BJ (cell line): ENCODE results near the gene CFAP54. TPM values are rescaled to one million over a fixed set of nuclear protein-coding genes. Genes with fewer than 3 reads are reported as not detected.

Experiments used
- CTCF ChIA-PET: fragments of 350-600 bp; formaldehyde crosslinking; extraction: SDS; loops from one replicate; lab custom pipeline; 2021; ENCODE audit warnings: antibody characterized with exemption, inconsistent platforms; lab: Yijun Ruan, JAX
- POLR2A ChIA-PET: fragments of 300-600 bp; sonication (Branson Sonifier 250); formaldehyde crosslinking; extraction: SDS; loops from one replicate; lab custom pipeline; 2021; ENCODE audit warnings: antibody characterized with exemption; lab: Charles Lee
- DNase-seq: peaks from one replicate; pipeline ENCODE4 v3.0.0-alpha.2; 2011; ENCODE audit warnings: low read depth
- H3K27me3 ChIP-seq: 2 replicates; pipeline ENCODE4 v1.6.0; 2011; ENCODE audit warnings: low read length; ENCODE audit not compliant: control insufficient read depth, insufficient read depth
- H3K36me3 ChIP-seq: 2 replicates; pipeline ENCODE4 v1.5.1; 2011; ENCODE audit warnings: low read length; ENCODE audit not compliant: control insufficient read depth, insufficient read depth
- H3K4me3 ChIP-seq: 2 replicates; pipeline ENCODE4 v1.5.1; 2011; ENCODE audit warnings: low read depth, mild to moderate bottlenecking, control low read depth, low read length
- polyA plus RNA-seq: library from polyadenylated mRNA; depleted of rRNA; stranded (reverse); fragments of >200 nt; gene quantifications from 2 replicates; pipeline ENCODE4 v1.2.3, GENCODE V29; 2011
- TF ChIP-seq, protein P1 (sequence below): IDR thresholded peaks from 2 replicates; pipeline ENCODE4 v1.5.1; 2011; ENCODE audit warnings: low read depth, mild to moderate bottlenecking, control low read depth, inconsistent platforms, low read length, moderate library complexity; ENCODE audit not compliant: insufficient read depth

Gene CFAP54
- polyA plus RNA-seq, 1 experiment = 0.38 TPM

DNA sequence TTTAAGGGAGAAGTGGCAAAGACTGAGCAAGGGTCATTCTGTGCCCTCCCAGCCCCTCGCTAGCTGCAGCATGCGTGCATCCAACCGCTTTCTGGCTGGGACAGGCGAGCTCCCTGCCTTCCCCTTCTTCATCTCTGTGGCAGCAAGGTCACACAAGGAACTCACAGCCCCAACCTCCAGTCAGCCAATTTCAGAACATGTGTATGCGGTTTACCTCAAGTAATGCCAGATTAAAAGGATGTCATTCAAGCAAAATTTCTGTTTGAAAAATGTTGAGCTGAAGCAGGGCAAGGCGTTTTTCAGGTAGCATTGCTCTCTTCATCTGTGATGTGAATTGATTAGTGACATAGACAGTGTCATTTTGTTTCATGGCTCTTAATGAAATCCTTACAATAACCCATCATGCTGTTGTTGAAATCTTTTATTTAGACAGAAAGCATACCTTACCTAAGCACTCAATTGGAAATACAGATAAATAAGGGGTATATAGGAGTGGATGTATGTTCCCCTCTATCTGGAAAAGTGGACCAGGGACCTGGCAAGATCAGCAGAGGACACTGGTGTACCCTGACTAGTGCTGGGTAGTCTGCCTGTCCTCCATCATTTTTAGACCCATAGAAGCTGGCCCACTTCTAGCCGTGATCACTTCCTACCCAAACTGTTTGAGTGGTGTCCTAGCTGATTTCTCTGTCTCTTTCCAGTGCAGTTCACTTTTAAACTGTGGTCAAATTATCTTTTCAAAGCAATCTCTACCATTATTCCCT is 334.9 kb downstream of the CFAP54 start:
- Histone ChIP-seq H3K27me3 (no peaks in the 10 kb centered on the region), H3K36me3 (no peaks in the 10 kb centered on the region), H3K4me3 (no peak overlapping the region)
- no peak for DNase-seq
- TF ChIP-seq, protein P1, sequence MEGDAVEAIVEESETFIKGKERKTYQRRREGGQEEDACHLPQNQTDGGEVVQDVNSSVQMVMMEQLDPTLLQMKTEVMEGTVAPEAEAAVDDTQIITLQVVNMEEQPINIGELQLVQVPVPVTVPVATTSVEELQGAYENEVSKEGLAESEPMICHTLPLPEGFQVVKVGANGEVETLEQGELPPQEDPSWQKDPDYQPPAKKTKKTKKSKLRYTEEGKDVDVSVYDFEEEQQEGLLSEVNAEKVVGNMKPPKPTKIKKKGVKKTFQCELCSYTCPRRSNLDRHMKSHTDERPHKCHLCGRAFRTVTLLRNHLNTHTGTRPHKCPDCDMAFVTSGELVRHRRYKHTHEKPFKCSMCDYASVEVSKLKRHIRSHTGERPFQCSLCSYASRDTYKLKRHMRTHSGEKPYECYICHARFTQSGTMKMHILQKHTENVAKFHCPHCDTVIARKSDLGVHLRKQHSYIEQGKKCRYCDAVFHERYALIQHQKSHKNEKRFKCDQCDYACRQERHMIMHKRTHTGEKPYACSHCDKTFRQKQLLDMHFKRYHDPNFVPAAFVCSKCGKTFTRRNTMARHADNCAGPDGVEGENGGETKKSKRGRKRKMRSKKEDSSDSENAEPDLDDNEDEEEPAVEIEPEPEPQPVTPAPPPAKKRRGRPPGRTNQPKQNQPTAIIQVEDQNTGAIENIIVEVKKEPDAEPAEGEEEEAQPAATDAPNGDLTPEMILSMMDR = no peak
- ChIA-PET CTCF (no interaction called here), POLR2A (no interaction called here)

DNA sequence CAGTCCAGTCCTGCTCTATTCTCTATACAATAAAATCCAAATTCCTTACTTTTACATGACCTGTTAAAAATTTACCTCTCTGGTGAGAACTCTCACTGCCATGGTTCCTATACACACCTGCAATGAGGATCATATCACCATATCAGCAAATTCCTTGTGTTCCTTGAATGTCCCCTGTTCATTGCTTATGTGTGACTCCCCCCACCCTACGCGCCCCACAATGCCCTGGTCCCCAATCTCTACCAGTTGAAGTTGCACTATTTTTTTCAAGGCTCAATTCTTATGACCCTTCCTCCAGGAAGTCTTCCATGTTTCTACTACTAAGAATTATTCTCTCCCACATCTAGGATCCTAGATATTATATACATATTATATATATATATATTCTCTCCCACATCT is 335.5 kb downstream of the CFAP54 start:
- no peak for DNase-seq
- TF ChIP-seq, protein P1 = no peak
- ChIA-PET CTCF (no interaction called here), POLR2A (no interaction called here)
- Histone ChIP-seq H3K4me3 (no peak overlapping the region), H3K36me3 (no peaks in the 10 kb centered on the region), H3K27me3 (no peaks in the 10 kb centered on the region)

DNA sequence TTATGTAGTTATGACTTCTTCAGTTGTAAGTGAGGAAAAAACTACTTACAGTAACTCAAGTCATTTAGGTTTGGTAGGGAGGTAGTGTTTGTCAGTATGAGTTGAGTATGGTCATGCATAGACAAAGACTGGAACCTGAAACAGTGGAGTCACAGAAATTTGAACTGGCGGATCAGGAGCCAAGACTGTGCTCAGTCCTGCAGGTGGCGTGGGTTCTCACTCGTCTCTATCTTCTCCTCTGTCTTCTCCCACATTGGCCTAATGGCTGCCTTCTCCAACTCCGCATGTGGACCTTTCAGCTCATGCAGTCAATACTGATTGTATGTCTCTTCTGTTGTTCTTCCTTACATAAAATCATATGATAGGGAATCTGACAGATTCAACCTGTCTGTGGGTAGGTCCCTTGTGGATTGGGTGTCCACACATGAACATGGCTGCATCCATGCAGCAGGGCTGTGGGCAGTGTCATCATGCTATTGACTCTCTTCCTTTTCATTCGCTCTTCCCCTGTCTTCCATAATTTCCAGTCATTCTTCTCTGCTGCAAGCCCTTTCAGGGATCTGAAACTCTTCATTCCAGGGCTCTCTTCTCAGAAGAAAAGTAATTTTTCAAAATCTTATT is 338.9 kb downstream of the CFAP54 start:
- ChIA-PET POLR2A (no interaction called here), CTCF (no interaction called here)
- Histone ChIP-seq H3K36me3 (no peaks in the 10 kb centered on the region), H3K27me3 (no peaks in the 10 kb centered on the region), H3K4me3 (no peak overlapping the region)
- no peak for DNase-seq
- TF ChIP-seq, protein P1 = no peak

DNA sequence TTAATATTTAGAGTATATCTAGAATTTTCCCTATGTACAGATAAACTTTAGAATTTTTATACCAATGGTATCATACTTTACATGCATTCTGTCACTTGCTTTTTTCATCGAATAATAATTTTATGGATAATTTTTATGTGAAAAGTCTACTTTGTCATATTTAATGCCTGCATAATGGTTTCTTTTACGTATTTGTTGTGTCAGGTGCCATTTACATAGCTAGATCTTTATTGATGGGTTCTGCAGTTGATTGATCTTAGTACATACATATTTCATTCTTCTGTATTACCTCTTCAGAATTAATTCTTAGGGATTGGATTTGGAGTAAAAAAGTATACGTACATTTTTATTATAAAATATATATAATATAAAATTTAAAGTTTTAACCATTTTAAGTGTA is 340.0 kb downstream of the CFAP54 start:
- ChIA-PET CTCF (no interaction called here), POLR2A (no interaction called here)
- Histone ChIP-seq H3K4me3 (no peak overlapping the region), H3K36me3 (no peaks in the 10 kb centered on the region), H3K27me3 (no peaks in the 10 kb centered on the region)
- TF ChIP-seq, protein P1 = no peak
- no peak for DNase-seq

DNA sequence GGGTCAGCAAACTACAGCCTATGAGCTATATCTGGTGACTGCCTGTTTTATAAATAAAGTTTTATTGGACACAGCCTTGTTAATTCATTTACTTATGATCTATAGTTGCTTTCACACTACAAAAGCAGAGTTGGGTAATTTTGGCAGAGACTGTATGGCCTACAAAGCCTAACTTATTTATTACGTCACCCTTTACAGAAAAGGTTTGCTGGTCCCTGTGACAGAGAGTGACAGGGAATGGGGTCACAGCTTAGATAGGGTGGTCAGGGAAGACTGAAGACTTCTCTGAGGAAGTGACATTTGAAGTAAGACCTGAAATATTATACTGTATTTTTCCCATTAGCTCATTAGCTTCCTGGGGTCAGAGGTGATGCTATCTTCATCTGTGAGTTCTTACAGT is 342.0 kb downstream of the CFAP54 start:
- Histone ChIP-seq H3K4me3 (no peak overlapping the region), H3K27me3 (no peaks in the 10 kb centered on the region), H3K36me3 (no peaks in the 10 kb centered on the region)
- POLR2A ChIA-PET = no interaction called here
- TF ChIP-seq, protein P1 = no peak
- DNase-seq = no peak
- CTCF ChIA-PET = interaction anchor here (1.1 kb wide), 1 partner anchor 10 kb away, joined by 4 read pairs; no protein-coding TSS in a partner anchor
